ENCODE data around the gene STXBP5L. TPM values are rescaled to one million over a fixed set of nuclear protein-coding genes. Genes with fewer than 3 reads are reported as not detected.

STXBP5L gene
- total RNA-seq, 1 donor from 2014 or later: 2.1 TPM

- H3K4me3 ChIP-seq (ENCODE audit: insufficient read depth, low read depth, low read length): no peak overlapping the region
- Mint-ChIP-seq H3K4me3 (ENCODE audit: unreplicated experiment) (no peak overlapping the region), H3K4me1 (ENCODE audit: low read depth, unreplicated experiment) (no peaks in the 10 kb centered on the region), H3K36me3 (ENCODE audit: low read depth, unreplicated experiment) (no peaks in the 10 kb centered on the region), H3K27ac (ENCODE audit: unreplicated experiment) (no peak overlapping the region), H3K27me3 (ENCODE audit: low read depth, unreplicated experiment) (no peaks in the 10 kb centered on the region), H3K9me3 (ENCODE audit: unreplicated experiment) (no peaks in the 10 kb centered on the region)
- H3K27ac ChIP-seq (ENCODE audit: low read depth, low read length): no peak overlapping the region
- H3K36me3 ChIP-seq (ENCODE audit: insufficient read depth, low read length): no peaks in the 10 kb centered on the region
- no peaks in the 10 kb centered on the region for H3K4me1 ChIP-seq (ENCODE audit: insufficient read depth, low read length)
- H3K27me3 ChIP-seq (ENCODE audit: insufficient read depth, low read length): no peaks in the 10 kb centered on the region
- no peak overlapping the region for H3K4me2 ChIP-seq (ENCODE audit: low read length)
- FAIRE-seq (no peak), DNase-seq (ENCODE audit: low read depth) (no peak)
- no peak overlapping the region for H3K9ac ChIP-seq (ENCODE audit: low read length)
- no peak overlapping the region for H2AFZ ChIP-seq (ENCODE audit: low read depth, low read length)
- H4K20me1 ChIP-seq (ENCODE audit: insufficient read depth, low read length): no peaks in the 10 kb centered on the region
- no peaks in the 10 kb centered on the region for H3K79me2 ChIP-seq (ENCODE audit: insufficient read depth, low read length)
- TF ChIP-seq EZH2 (IDR thresholded peaks at IDR 0.05; ENCODE audit: insufficient read depth, low read length) (no peak), CTCF (IDR thresholded peaks at IDR 0.05; ENCODE audit: insufficient read depth, low read depth, low read length) (no peak)
- H3K9me3 ChIP-seq (ENCODE audit: insufficient read depth, low read depth, low read length): no peaks in the 10 kb centered on the region
These were observed 506.9 kb downstream of the STXBP5L start for GRCh38 chr3:121414924-121415323.

GRCh38 chr3:121418182-121418581 is 510.2 kb downstream of the STXBP5L start:
- H3K4me1 Mint-ChIP-seq (ENCODE audit: low read depth, unreplicated experiment): no peaks in the 10 kb centered on the region
- no peaks in the 10 kb centered on the region for H3K27me3 ChIP-seq (ENCODE audit: insufficient read depth, low read length)
- no peaks in the 10 kb centered on the region for H4K20me1 ChIP-seq (ENCODE audit: insufficient read depth, low read length)
- no peaks in the 10 kb centered on the region for H3K36me3 Mint-ChIP-seq (ENCODE audit: low read depth, unreplicated experiment)
- no peaks in the 10 kb centered on the region for H3K79me2 ChIP-seq (ENCODE audit: insufficient read depth, low read length)
- no peaks in the 10 kb centered on the region for H3K9me3 Mint-ChIP-seq (ENCODE audit: unreplicated experiment)
- no peak overlapping the region for H3K4me3 Mint-ChIP-seq (ENCODE audit: unreplicated experiment)
- no peak for DNase-seq (ENCODE audit: low read depth)
- no peak for FAIRE-seq
- H3K27ac ChIP-seq (ENCODE audit: low read depth, low read length): no peak overlapping the region
- no peaks in the 10 kb centered on the region for H3K4me1 ChIP-seq (ENCODE audit: insufficient read depth, low read length)
- no peak overlapping the region for H3K4me2 ChIP-seq (ENCODE audit: low read length)
- no peak overlapping the region for H3K4me3 ChIP-seq (ENCODE audit: insufficient read depth, low read depth, low read length)
- no peak overlapping the region for H3K27ac Mint-ChIP-seq (ENCODE audit: unreplicated experiment)
- no peak for TF ChIP-seq CTCF (IDR thresholded peaks at IDR 0.05; ENCODE audit: insufficient read depth, low read depth, low read length)
- H3K9ac ChIP-seq (ENCODE audit: low read length): no peak overlapping the region
- no peaks in the 10 kb centered on the region for H3K9me3 ChIP-seq (ENCODE audit: insufficient read depth, low read depth, low read length)
- no peaks in the 10 kb centered on the region for H3K27me3 Mint-ChIP-seq (ENCODE audit: low read depth, unreplicated experiment)
- no peak overlapping the region for H2AFZ ChIP-seq (ENCODE audit: low read depth, low read length)
- no peaks in the 10 kb centered on the region for H3K36me3 ChIP-seq (ENCODE audit: insufficient read depth, low read length)

GRCh38 chr3:121424549-121424948 is 516.5 kb downstream of the STXBP5L start:
- no peaks in the 10 kb centered on the region for H3K27me3 ChIP-seq (ENCODE audit: insufficient read depth, low read length)
- Mint-ChIP-seq H3K9me3 (ENCODE audit: unreplicated experiment) (no peaks in the 10 kb centered on the region), H3K27ac (ENCODE audit: unreplicated experiment) (no peak overlapping the region), H3K36me3 (ENCODE audit: low read depth, unreplicated experiment) (no peaks in the 10 kb centered on the region), H3K4me3 (ENCODE audit: unreplicated experiment) (no peak overlapping the region), H3K27me3 (ENCODE audit: low read depth, unreplicated experiment) (no peaks in the 10 kb centered on the region), H3K4me1 (ENCODE audit: low read depth, unreplicated experiment) (no peaks in the 10 kb centered on the region)
- no peaks in the 10 kb centered on the region for H3K36me3 ChIP-seq (ENCODE audit: insufficient read depth, low read length)
- H3K9me3 ChIP-seq (ENCODE audit: insufficient read depth, low read depth, low read length): no peaks in the 10 kb centered on the region
- no peak for TF ChIP-seq CTCF (IDR thresholded peaks at IDR 0.05; ENCODE audit: insufficient read depth, low read depth, low read length)
- no peak for TF ChIP-seq EZH2 (IDR thresholded peaks at IDR 0.05; ENCODE audit: insufficient read depth, low read length)
- no peak overlapping the region for H3K27ac ChIP-seq (ENCODE audit: low read depth, low read length)
- no peak overlapping the region for H3K4me2 ChIP-seq (ENCODE audit: low read length)
- H3K79me2 ChIP-seq (ENCODE audit: insufficient read depth, low read length): no peaks in the 10 kb centered on the region
- H2AFZ ChIP-seq (ENCODE audit: low read depth, low read length): no peak overlapping the region
- no peaks in the 10 kb centered on the region for H3K4me1 ChIP-seq (ENCODE audit: insufficient read depth, low read length)
- no peaks in the 10 kb centered on the region for H4K20me1 ChIP-seq (ENCODE audit: insufficient read depth, low read length)
- FAIRE-seq (no peak), DNase-seq (ENCODE audit: low read depth) (no peak)
- H3K4me3 ChIP-seq (ENCODE audit: insufficient read depth, low read depth, low read length): no peak overlapping the region
- no peak overlapping the region for H3K9ac ChIP-seq (ENCODE audit: low read length)

Data from astrocyte (in vitro differentiated cells and primary cell).